CD4-positive, alpha-beta T cell treated with Interferon alpha-2 for 1 hour (primary cell): ENCODE results near the gene PON2.

ENCODE experiments used
- DNase-seq, 2 donors: peaks; one replicate each; pipeline ENCODE4 v3.0.0-alpha.2; 2020 to 2022

The PON2 gene

DNA sequence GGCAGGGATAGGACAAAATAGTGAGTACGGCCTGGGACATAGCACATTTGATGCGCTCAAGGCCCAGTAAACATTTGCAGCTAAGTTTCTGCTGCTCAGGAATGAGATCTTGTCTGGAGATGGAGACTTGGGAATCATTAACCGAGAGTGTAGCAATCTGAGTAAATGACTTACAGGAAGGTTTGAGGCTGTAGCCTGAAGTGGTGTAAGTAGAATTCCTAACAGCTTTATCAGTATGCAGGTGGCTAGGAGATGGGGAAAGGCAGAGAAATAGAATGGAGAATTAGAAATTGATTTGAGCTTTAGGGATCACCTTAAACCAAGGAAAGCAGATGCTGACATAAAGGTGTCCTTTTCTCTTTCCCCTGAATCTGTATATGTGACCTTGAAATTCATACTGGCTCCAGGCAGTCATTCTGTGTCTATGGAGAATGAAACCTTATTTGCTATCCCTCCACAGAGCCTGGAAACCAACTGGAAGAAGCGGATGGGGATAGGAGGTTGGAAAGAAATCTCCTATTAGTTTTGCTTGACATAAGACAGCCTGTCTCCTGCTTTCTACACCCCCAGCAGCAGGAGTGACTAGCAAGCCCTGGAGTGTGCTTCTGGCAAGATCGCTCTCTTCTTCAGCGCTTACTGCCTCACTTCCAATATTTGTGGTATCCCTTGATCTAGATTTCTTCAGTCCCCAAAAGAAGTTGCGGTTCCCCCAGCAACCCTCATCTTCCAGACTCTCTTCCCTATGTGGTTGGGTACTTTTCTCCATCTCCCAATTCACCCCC is 6.4 kb upstream of the PON2 start:
- DNase-seq, result no peak

DNA sequence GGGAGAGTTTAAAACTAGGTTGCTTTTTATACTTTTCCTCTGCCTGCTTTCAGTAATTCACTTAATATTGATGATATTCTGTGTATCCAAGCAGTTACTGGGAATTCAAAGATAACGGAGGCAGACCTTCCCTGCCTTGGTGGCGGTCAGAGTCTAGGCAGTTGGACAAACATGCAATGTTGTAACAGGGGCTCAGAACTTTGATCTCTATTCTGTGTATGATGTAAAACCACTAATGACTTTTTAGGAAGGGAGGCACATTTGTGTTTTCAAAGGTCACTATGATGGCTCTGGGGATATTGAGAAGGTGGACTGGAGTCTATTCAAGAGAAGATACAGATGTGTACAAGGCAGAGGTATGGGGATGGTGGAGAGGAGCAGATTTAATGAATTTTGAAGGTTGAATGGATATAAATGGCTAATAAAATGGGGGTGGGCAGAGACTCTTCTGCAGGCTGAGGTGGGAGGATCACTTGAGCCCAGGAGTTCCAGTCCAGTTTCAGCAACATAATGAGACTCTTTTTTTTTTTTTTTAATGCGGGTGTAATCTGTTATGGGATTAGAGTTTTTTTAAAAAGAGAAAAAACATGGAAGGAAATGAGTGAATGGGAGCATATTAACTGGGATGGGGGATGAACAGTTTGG is 5.7 kb upstream of the PON2 start:
- no peak for DNase-seq

DNA sequence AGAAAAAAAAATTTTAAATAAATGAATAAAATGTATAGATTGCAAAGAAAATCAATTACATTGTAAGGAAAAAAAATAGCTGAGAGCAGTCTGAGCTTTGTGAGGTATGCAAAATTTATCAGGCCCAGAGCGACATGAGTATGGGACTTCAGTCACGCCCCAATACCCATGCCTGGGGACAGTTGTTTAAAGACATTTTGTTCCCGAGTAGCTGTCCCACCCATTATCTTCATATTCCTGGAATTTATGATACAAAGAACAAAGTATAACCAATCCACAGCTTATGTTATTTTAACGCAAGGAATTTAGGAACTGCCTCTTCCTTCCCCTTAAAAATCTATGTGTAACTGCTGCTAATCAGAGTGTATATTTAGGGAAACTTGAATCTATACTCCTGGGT is 1.6 kb upstream of the PON2 start:
- no peak for DNase-seq

DNA sequence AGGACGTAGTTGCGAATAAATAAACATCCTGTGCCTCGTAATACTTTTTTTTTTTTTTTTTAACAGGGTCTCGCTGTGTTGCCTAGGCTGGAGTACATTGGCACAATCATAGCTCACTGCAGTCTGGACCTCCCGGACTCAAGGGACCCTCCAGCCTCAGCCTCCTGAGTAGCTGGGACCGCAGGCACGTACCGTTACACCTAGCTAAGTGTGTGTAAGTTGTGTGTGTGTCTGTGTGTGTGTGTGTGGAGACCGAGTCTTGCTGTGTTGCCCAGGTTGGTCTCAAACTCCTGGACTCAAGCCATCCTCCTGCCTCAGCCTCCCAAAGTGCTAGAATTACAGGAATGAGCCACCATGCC is 573 bp upstream of the PON2 start:
- DNase-seq, result peak in 1 of 2 donors; percentile 3

DNA sequence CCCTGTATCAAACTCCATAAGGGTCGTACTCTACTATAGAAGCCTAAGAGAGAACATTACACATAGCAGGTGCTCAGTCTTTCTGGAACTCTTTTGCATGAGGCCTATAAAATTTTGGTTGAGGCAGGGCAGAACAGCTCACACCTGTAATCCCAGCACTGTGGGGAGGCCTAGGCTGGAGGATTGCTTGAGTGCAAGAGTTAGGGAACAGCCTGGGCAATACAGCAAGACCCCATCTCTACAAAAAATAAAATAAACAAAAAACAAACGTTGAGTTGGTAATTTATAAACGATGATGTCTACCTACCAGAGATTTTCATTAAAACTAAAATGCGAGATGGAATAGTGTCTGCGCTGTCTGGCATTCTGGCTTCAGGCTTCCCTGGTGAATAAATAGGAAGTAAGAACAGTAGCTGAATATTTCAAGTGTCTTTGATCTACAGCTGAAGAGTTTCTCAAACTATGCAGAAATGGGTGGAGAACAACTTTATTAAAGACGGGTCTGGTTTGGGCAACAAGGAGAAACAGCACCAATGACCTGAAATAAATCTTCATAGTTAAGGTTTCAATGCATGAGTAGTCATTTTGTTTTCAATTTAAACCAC is 774 bp downstream of the PON2 start:
- no peak for DNase-seq

DNA sequence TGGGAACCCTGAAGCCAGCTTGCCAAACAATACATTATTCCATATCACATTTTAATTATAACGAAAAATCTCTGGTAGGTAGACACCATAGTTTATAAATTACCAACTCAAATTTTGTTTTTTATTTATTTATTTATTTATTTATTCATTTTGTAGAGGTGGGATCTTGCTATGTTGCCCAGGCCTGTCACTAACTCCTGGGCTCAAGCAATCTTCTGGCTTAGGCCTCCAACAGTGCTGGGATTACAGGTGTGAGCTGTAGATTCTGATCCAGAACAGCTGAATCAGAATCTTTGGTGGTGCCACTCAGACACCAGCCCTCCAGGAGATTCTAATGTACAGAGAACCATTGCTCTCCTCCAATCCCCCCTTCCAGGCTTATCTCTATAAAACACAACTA is 1.7 kb downstream of the PON2 start:
- DNase-seq, result no peak

DNA sequence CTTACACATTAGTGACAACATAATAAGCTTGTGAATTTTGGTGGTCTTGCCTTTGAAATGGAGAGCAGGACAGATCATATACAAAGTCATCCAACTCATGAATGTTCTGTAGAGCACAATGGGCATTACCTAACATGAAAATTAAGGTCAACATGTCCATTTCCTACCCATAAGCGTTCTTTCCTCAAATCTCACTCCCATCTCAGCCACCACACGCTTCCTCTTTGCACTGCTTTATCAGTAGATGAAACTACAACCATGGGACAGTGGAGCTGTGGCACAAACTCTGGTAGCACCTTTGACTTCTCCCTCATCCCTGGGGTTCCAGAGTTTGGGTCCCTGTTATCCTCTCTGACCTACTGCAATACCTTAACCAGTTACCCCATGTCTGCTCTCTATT is 2.2 kb downstream of the PON2 start:
- DNase-seq, result no peak

DNA sequence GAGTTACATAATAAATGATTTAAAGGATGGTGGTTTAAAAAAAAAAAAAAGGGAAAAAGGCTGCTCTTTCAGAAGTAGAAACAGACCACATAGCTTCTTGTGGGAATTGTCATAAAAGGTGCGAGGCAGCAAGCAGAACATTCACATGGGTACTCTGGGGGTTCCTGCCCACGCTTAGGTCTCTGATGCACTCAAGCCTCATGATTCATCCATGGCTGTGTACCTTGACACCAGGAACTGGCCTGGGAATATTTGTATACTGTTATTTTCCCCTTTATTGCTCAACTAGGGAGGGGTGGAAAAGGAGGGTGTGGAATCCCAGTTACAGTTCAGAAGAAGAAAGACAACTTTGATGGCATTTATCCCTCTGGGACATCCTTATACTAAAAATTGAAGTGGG is 4.0 kb downstream of the PON2 start:
- no peak for DNase-seq

DNA sequence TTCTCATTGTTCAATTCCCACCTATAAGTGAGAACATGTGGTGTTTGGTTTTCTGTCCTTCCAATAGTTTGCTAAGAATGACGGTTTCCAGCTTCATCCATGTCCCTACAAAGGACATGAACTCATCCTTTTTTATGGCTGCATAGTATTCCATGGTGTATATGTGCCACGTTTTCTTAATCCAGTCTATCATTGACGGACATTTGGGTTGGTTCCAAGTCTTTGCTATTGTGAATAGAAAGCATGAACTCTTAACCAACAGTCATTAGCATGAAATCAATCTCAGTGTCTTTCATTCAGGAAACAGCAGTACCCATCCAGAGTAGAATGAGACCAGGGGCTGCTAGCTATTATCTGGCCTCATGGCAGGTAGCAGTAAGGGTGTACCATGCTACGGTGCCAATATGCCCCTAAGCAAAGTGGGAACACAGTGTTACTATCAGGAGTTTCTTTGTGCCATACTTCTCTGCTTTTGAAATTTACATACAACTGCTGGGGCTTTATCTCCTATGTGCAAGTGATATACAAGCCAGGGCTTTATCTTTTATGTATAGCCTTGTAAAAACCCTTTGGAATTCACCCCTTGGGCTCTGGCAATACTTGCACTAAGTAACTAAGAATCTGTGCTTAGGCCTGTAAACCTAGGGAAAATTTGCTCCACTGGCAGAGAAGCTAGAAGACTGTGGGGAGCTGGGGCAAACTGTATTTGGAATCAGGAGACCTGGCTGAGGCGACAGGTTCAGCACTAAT is 5.4 kb downstream of the PON2 start:
- DNase-seq, result no peak

DNA sequence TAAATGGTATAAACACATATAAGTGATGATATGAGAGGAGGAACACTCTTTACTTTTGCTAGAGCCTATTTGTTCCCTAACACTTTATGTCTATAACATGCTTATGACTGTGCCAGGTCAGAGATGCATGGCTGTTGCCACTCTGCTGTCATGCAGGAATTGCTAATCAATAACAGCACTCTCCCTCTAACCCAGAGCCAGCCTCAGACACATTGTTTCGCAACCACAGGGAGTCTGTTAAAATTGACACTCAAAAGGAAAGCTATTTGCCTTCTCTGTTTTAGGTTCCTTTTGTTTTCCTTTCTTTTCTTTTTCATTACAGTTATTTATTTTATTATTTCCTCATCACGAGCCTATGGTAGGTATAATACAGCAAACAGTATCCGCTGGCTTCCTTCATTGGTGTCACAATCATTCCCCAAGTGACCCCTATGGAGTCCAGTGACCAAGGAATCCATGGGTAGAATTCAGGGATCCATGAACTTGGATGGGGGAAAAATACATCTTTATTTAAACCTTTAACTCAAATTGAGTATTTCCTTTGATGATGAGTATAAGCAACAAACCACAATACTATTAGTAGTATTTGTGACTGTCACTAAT is 6.8 kb downstream of the PON2 start:
- DNase-seq, result no peak

DNA sequence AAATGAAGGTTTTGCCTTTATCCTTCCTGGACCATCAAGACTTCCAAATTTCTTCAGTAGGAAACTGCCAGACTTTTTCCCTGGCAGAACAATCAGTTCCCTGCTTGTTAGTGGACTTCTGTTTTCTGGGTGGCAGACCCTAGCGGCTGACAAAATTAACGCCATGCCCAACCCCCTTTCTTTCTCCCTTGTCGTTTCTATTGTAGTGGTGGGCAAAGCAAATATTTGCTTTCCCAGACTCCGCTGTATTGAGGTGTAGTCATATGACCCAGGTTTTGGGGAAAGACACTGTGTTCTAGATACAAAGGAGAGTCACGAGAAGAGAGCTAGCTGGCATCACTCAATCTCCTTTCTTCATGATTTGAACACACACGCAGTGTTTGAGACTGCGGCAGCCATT is 7.7 kb downstream of the PON2 start:
- no peak for DNase-seq

DNA sequence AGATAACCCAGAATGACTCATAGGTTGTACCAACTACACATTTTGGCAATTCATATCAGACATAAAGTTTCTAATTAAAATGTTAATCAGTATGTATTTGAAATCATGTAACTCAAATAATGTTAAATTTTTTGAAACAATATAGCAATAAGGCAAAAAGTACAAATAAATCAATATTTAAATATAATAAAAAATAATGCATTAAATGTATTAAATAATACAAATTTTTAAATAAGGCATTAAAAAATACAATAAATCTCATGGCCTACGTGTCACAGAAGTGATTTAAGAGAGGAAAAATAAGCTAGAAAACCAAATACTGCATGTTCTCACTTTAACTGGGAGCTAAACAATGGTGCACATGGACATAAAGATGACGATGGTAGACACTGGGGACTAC is 9.1 kb downstream of the PON2 start:
- DNase-seq, result no peak

DNA sequence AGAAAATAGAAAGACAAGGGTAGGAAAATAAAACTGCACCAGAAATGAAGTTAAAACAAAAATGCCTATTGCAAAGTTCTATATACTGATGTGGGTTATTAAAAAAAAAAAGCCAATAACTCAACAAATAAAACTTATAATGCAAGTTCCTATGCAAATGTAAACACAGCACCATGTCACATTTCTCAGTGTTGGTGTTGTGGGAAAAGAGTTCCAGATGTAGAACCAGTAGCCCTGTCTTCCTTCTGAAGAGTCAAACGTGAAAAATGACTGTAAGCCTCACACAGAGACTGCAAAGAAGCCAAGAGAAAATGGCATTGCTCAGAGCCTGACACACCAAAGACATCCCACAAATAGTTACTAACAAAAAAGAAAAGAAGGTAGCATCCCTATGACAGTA is 10.1 kb downstream of the PON2 start:
- no peak for DNase-seq

DNA sequence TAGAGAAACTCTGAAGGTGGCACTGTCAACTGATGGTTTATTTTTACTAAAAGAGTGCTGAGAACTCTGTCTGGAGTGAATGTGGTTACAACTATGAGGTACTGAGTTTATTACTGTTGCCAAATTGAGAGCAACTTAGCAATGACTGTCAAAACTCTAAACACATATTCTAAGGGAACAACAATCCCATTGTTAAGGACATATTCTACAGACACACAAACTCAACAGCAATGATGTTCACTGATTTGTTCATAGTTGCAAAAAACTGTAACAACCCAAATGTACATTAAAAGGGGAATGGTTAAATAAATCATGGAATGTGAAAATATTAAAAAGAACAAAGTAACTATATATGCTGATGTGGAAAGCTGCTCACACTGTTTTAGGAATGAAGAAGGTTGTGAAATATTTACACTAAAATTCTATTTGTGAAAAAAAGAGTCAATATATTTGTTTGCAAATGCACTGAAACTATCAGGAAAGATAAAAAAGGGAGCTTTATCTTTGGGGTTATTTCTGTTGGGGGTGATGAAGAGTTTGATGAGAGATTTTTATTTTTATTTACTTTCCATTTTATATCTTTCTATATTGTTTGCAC is 12.9 kb downstream of the PON2 start:
- no peak for DNase-seq

DNA sequence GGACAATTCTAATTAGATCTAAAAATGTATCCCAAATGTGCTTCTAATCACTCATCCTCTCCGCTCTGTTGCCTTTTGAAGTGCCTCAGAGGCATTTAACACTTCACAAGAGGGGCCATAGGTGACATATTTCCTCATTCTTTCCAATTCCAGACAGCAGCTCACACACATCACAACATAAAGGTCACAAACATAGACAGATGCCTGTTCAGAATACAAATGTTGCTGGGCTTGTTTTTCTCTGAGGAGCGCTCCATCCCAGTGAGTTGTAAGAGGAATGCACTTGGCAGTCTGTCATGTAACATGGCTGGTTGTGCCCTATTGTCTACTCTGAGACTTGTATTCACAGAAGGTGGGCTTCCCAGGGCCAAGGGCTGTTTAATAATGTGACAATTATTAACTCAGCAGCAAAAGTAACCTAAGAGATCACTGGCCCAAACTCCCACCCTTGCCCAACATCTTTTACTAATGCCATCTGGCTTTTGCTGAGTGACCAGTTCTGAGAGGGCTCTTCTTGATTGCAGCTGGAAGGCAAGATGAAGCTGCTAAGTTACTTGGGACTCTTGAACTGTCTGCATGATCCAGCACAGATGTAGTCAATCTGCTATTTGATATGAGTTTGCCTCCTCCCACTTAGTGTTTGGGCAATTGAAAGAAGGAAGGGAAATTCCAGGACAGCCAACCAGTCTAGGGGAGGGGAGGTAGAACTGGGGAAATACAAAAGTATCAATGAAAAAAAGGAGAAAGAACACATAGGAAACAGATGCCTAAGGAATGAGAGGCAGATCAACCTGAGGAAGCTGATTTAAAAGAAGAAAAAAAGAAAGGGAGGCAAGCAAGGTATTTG is 13.6 kb downstream of the PON2 start:
- no peak for DNase-seq

DNA sequence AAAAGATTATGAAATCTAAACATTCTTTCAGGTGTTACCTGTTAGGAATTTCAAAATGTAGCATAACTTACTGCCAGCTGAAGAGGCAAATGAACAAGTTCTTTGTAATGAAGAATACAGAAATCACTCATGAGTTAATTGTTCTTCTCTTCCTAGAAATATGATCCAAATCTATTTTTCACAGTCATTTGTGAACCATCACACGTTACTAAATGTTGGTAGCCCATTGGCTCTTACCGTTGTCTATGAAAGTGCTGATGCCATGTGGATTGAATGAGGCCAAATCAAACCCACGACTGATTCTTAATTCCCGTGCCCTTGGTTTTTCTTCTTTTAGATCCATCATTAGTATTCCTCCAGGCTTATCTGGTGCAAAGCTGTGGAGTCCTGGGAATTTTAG is 22.8 kb downstream of the PON2 start:
- no peak for DNase-seq

DNA sequence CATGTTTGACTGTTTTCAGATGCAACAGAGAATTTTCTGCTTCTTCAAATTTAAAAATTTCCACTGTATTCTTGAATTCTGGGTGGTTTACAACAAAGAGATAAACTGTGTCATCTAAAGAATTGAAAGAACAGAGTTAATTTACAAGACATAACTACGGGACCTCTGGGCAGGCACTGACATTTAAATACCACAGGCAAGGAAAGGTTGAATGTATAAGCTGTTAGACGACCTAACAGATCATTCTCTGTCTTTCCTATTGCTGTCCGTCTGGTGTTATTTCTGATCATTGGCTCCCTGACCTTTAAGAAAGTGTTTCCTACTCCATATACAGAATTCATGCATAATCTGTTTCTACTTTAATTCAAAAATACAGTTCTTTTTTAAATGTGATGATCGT is 23.2 kb downstream of the PON2 start:
- no peak for DNase-seq

DNA sequence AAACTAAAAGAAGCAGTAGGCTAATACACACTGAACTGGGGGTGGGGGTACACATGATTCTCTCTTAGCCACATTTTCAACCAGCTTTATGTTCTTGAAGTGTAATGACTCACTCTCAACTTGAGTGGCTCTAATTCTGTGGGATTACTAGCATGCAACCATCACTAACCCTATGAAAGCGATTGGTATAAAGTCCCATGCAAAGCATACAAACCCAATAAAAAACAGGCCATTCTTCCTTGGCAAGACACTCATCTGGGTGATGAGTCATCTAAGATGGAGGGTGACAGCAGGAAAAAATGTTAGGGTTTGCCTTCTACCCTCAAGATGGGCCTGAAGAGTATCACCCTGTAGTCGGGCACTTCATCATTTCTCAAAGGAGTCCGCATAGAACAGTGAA is 23.8 kb downstream of the PON2 start:
- no peak for DNase-seq

DNA sequence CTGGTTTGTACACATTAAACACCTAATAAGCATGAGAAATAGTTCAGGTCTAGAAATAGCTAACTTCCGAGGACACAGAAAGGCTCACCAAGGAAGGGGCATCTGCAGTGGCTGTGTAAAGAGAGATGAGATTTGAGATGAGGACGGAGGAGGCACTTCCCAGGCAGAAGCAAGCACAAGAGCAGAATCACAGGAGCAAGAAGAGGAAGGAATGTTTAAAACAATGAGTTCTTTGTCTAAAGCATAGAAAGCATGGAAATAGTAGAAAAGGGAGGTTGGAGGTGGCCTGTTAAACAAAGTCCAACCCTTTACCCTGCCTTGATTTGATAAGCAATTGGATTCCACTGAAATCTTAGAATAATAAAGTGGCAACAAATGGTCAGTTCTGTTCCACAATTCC is 27.1 kb downstream of the PON2 start:
- no peak for DNase-seq

DNA sequence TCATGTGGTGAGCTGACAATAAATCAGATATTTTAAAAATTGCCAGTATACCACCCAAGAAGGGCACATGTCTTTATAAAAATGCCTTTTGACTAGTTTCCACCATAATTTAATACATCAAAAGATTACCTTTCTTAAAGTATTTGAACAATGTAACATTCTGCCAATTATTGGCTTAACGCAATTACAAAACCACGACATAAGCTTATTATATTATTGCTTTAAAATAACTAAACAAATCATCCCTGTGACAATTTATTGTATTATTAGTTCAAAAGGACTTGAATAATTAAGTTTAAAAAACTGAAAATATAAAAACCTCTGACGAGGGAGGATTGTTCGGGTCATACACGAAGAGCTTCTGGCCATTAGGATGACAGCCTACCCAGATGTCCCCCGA is 29.0 kb downstream of the PON2 start:
- no peak for DNase-seq

DNA sequence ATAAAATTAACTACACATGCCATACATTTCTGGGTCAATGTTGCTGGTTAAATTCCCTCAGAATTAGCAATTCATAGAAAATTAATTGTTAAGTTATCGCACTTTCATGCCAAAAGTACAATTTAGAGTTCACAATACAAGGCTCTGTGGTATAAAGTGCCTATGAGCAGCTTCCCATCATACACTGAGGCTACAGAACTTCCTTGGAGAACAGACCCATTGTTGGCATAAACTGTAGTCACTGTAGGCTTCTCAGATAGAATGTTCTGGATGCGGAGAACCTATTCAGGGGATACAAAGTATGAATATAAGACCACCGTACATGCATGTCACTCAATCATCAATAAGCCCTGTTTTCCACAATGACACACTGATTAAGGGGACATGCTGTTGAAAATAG is 29.6 kb downstream of the PON2 start:
- no peak for DNase-seq

DNA sequence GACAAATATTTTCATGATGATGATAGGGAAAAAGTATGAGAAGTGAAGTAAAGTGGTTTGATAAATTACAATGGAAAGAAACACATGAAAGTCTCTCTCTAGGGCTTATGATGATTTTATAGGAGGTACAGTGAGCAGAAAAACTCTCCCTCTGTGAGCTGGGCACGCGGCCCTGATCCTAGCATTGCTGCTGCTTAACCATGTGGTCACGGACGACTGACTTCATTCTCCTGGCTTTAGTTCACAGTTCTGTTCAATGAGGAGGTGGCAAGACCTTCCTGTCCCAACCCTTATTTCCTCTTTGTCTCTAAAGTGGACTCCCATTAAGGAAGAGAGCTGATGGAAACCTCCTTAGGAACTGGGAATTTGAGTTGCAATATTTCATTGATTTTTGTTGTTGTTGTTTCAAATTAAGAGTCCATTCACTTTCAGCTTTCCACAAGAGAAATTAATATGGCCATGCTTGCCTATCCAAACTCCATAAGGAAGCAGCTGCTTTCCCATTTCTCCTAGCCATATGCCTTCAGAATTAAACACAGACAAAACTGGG is 30.4 kb downstream of the PON2 start:
- DNase-seq, result no peak
